ENCODE data around the gene CRABP1.

DNA sequence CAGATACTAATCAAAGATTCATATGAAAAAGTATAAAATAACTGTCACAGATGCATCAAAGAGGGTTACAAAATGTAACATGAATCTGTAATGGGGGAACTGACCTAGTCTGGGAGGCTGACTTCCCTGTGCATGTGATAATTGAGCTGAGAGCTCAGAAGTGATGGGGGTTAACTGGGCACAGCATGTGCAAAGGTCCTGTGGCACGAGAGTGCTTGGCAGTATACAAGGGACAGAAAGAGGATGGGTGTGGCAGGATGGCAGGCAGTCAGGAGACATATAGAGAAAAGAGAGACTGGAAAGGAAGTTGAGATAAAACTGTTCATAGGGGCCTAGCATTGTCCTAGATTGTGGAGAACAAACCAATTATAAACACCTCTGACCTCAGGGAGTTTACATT is 50.1 kb downstream of the CRABP1 start:
- no peak for TF ChIP-seq POLR2A (IDR thresholded peaks at IDR 0.05; ENCODE audit: low read length)
- no peak for TF ChIP-seq GATA1 (IDR thresholded peaks at IDR 0.05; ENCODE audit: low read depth, low read length)

All from erythroblast (primary cell).